Measurements from ENCODE around the gene ZNF559. TPM values are rescaled to one million over a fixed set of nuclear protein-coding genes. Genes with fewer than 3 reads are reported as not detected.

The ZNF559 gene
- total and polyA plus RNA-seq, 2 experiments from 2014 or later = 13.1 to 22.7 TPM

DNA sequence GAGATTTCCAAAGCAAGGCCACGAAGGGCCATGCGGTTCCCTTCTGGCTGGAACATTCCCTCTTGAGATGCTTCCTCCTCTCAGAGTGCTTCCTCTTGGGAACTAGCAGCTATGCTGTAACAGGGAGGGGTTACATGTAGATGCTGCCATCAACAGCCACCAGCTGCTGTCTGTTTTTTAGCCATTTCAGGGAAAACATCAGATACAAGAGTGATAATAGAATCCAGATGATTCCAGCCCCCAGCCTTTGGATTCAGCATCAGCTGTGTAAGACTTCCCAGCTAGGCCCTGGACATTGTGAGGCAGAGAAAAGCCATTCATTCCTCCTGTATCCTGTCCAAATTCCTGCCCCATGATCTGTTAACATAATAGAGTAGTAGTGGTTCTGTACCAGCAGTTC lies 30.7 kb downstream of the ZNF559 start:
- no peak overlapping the region for H3K4me3 ChIP-seq
- H3K27me3 ChIP-seq = no peaks in the 10 kb centered on the region
- H3K36me3 ChIP-seq (replicated peaks; ENCODE audit: insufficient read depth, low read depth) = peaks cover 3% of the 10 kb centered on the region
- H3K79me2 ChIP-seq = no peaks in the 10 kb centered on the region
- H3K9me2 ChIP-seq (replicated peaks; ENCODE audit: insufficient read depth) = no peaks in the 10 kb centered on the region
- no peak overlapping the region for H3K4me2 ChIP-seq
- no peak overlapping the region for H3K27ac ChIP-seq
- 96% methylated on average over 2 of the region's 2 CpGs for WGBS (ENCODE audit: low lambda C conversion rate, missing lambda C conversion rate)
- no peak overlapping the region for H2AFZ ChIP-seq
- no peaks in the 10 kb centered on the region for H4K20me1 ChIP-seq (ENCODE audit: insufficient read depth, poor library complexity, severe bottlenecking)
- TF ChIP-seq, protein P1, sequence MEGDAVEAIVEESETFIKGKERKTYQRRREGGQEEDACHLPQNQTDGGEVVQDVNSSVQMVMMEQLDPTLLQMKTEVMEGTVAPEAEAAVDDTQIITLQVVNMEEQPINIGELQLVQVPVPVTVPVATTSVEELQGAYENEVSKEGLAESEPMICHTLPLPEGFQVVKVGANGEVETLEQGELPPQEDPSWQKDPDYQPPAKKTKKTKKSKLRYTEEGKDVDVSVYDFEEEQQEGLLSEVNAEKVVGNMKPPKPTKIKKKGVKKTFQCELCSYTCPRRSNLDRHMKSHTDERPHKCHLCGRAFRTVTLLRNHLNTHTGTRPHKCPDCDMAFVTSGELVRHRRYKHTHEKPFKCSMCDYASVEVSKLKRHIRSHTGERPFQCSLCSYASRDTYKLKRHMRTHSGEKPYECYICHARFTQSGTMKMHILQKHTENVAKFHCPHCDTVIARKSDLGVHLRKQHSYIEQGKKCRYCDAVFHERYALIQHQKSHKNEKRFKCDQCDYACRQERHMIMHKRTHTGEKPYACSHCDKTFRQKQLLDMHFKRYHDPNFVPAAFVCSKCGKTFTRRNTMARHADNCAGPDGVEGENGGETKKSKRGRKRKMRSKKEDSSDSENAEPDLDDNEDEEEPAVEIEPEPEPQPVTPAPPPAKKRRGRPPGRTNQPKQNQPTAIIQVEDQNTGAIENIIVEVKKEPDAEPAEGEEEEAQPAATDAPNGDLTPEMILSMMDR (IDR thresholded peaks at IDR 0.05; ENCODE audit: poor library complexity) = no peak
- no peak for TF ChIP-seq EZH2 (IDR thresholded peaks at IDR 0.05; ENCODE audit: borderline replicate concordance)
- no peak for TF ChIP-seq EZH2phosphoT487 (IDR thresholded peaks at IDR 0.05; ENCODE audit: low read depth, severe bottlenecking, unreplicated experiment)
- peaks cover 45% of the 10 kb centered on the region for H3K9me3 ChIP-seq (ENCODE audit: low read depth)
- no peaks in the 10 kb centered on the region for H3K4me1 ChIP-seq (ENCODE audit: insufficient read depth)
- DNase-seq (ENCODE audit: low spot score) = no peak

DNA sequence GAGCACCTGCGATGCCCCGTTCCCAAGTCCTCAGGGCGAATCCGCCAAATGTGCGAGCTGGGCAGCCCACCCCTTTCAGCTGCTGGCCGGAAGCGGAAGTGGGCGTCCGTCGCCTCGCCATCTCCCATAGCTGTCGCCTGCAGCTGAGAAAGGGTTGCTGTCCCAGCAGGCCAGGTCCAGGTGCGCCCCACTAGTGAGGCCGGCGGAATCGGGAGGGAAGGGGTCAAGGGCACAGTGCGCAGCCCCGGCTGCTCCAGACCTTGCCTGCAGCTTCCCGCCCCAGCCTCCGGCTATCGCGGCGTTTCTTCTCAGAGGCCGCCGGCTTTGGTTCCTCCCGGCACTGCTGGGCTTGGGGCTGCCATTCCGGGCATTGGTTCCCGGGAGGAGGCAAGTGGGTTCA lies 38.9 kb downstream of the ZNF559 start, which contains the start of gene ZNF177:
Gene ZNF177, plus strand, starts transcription at position 109 of the 400 bp plus-strand sequence. CDS start 15,299 bp downstream, outside the sequence.
- H3K79me2 ChIP-seq = no peaks in the 10 kb centered on the region
- H2AFZ ChIP-seq = no peak within 1 kb of the TSS
- no peak within 1 kb of the TSS for H3K4me2 ChIP-seq
- H3K27ac ChIP-seq = no peak within 1 kb of the TSS
- H3K4me3 ChIP-seq = no peak within 1 kb of the TSS
- no peak for TF ChIP-seq EZH2phosphoT487 (IDR thresholded peaks at IDR 0.05; ENCODE audit: low read depth, severe bottlenecking, unreplicated experiment)
- H3K4me1 ChIP-seq (ENCODE audit: insufficient read depth) = no peaks in the 10 kb centered on the region
- peaks cover 3% of the 10 kb centered on the region for H3K36me3 ChIP-seq (replicated peaks; ENCODE audit: insufficient read depth, low read depth)
- H3K9me3 ChIP-seq (ENCODE audit: low read depth) = peaks cover 31% of the 10 kb centered on the region
- no peaks in the 10 kb centered on the region for H3K9me2 ChIP-seq (replicated peaks; ENCODE audit: insufficient read depth)
- no peaks in the 10 kb centered on the region for H3K27me3 ChIP-seq
- no peaks in the 10 kb centered on the region for H4K20me1 ChIP-seq (ENCODE audit: insufficient read depth, poor library complexity, severe bottlenecking)
- no peak for DNase-seq (ENCODE audit: low spot score)
- over 99% methylated on average over 28 of the region's 28 CpGs for WGBS (ENCODE audit: low lambda C conversion rate, missing lambda C conversion rate)

DNA sequence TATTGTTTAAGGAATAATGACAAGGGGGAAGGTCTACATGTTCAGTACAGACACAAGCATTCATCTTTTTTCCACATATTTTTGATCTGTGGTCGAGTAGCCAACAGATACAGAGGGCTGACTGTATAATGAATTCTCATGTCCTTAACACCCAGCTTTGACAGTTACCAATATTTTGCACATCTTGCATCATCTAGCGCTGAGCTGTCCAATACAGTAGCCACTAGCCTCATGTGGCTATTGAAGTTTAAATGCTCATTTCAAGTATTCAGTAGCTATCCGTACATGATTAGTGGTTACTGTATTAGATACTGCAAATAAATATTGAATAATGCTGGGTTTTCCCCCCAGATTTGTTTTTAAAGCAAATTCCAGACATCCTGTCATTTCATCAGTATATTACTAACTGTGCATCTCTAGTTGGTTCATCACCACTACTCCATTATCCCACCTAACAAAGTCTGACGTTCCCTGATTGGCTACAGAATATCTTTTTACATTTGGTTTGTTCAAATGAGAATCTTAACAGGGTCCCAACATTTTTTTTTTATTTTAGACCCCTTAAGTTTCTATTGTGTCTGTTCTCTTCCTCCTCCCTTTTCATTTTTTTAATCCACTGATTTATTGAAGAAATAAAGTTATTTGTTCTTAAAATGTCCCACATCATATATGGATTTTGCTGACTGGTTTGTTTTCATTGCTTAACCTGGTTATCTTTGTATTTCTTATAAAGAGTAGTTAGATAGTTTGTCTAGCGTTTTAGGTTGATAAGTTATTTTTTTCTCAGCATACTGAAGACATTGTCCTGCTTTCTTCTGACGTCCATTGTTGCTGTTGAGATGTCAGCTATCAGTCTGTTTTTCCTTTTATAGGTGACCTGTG lies 47.0 kb downstream of the ZNF559 start:
- H3K4me1 ChIP-seq (ENCODE audit: insufficient read depth) = no peaks in the 10 kb centered on the region
- TF ChIP-seq EZH2phosphoT487 (IDR thresholded peaks at IDR 0.05; ENCODE audit: low read depth, severe bottlenecking, unreplicated experiment) = no peak
- TF ChIP-seq, protein P1 (IDR thresholded peaks at IDR 0.05; ENCODE audit: poor library complexity) = no peak
- TF ChIP-seq EZH2 (IDR thresholded peaks at IDR 0.05; ENCODE audit: borderline replicate concordance) = no peak
- H3K27ac ChIP-seq = no peak overlapping the region
- no peak overlapping the region for H3K4me2 ChIP-seq
- H3K27me3 ChIP-seq = no peaks in the 10 kb centered on the region
- H3K4me3 ChIP-seq = no peak overlapping the region
- peaks cover 47% of the 10 kb centered on the region for H3K9me3 ChIP-seq (ENCODE audit: low read depth)
- 94% methylated on average over 6 of the region's 6 CpGs for WGBS (ENCODE audit: low lambda C conversion rate, missing lambda C conversion rate)
- H3K79me2 ChIP-seq = no peaks in the 10 kb centered on the region
- no peaks in the 10 kb centered on the region for H3K9me2 ChIP-seq (replicated peaks; ENCODE audit: insufficient read depth)
- no peaks in the 10 kb centered on the region for H4K20me1 ChIP-seq (ENCODE audit: insufficient read depth, poor library complexity, severe bottlenecking)
- no peak overlapping the region for H2AFZ ChIP-seq
- no peaks in the 10 kb centered on the region for H3K36me3 ChIP-seq (replicated peaks; ENCODE audit: insufficient read depth, low read depth)
- no peak for DNase-seq (ENCODE audit: low spot score)

- no peak for DNase-seq (ENCODE audit: low spot score)
- H2AFZ ChIP-seq = no peak overlapping the region
- H3K9me3 ChIP-seq (ENCODE audit: low read depth) = peaks cover 87% of the 10 kb centered on the region
- H3K4me2 ChIP-seq = no peak overlapping the region
- no peaks in the 10 kb centered on the region for H3K4me1 ChIP-seq (ENCODE audit: insufficient read depth)
- no peaks in the 10 kb centered on the region for H3K27me3 ChIP-seq
- no peaks in the 10 kb centered on the region for H3K79me2 ChIP-seq
- no peak overlapping the region for H3K4me3 ChIP-seq
- H3K9me2 ChIP-seq (replicated peaks; ENCODE audit: insufficient read depth) = no peaks in the 10 kb centered on the region
- no peak overlapping the region for H3K27ac ChIP-seq
- H3K36me3 ChIP-seq (replicated peaks; ENCODE audit: insufficient read depth, low read depth) = peaks cover 11% of the 10 kb centered on the region
- H4K20me1 ChIP-seq (ENCODE audit: insufficient read depth, poor library complexity, severe bottlenecking) = no peaks in the 10 kb centered on the region
- TF ChIP-seq EZH2 (IDR thresholded peaks at IDR 0.05; ENCODE audit: borderline replicate concordance) (no peak), EZH2phosphoT487 (IDR thresholded peaks at IDR 0.05; ENCODE audit: low read depth, severe bottlenecking, unreplicated experiment) (no peak)
- TF ChIP-seq, protein P1 (IDR thresholded peaks at IDR 0.05; ENCODE audit: poor library complexity) = no peak
- WGBS (ENCODE audit: low lambda C conversion rate, missing lambda C conversion rate) = 83% methylated on average over 4 of the region's 4 CpGs
These were observed 57.4 kb downstream of the ZNF559 start for GRCh38 chr19:9381361-9381785.

Measured in hepatocyte (in vitro differentiated cells).